ENCODE measurements around the gene CNTNAP4. TPM values are rescaled to one million over a fixed set of nuclear protein-coding genes. Genes with fewer than 3 reads are reported as not detected.

The CNTNAP4 gene
- polyA plus RNA-seq, 1 of the 3 experiments (the other 2 are of a cell fraction) = not detected

DNA sequence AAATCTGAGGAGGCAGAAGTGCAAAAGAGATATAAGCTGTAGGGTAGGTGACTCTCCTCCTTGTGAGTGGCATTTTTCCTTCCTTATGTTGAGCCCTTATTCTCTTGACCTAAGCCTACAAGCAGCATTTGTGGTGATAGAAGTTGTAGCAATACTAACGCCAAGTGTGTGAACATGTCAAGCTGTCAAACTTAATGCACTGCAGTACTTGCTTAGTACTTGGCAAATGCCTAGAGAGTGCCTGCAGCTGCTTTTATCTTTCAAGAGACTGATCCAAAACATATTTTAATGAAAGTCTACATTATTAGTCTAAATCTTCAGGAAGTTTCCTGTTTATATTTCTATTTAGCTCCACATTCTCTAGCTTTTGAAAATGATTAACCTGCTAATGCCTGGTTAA lies 83.2 kb downstream of the CNTNAP4 start:
- no peak overlapping the region for H3K4me3 ChIP-seq (ENCODE audit: low read depth in 2 of 2, low read length in 1 of 2)
- H3K9me2 ChIP-seq = no peaks in the 10 kb centered on the region
- H2AFZ ChIP-seq (ENCODE audit: low read depth) = no peak overlapping the region
- ChIA-PET POLR2A (interaction anchor here (0.7 kb wide), 2 partner anchors 44 to 811 kb away, joined by 5 to 7 read pairs; no protein-coding TSS in a partner anchor), CTCF (interaction anchor here (1.1 kb wide), 1 partner anchor 811 kb away, joined by 3 read pairs; no protein-coding TSS in a partner anchor)
- H3K9me3 ChIP-seq = no peaks in the 10 kb centered on the region
- no peaks in the 10 kb centered on the region for H3K79me2 ChIP-seq (ENCODE audit: insufficient read depth)
- H3K27ac ChIP-seq (ENCODE audit: low read depth in 2 of 2, low read length in 1 of 2) = no peak overlapping the region
- DNase-seq = no peak
- H3K4me1 ChIP-seq (ENCODE audit: control insufficient read depth in 1 of 2, insufficient read depth in 2 of 2, low read depth in 1 of 2, low read length in 1 of 2) = no peaks in the 10 kb centered on the region
- H3K27me3 ChIP-seq (ENCODE audit: insufficient read depth) = no peaks in the 10 kb centered on the region
- TF ChIP-seq, protein P1, sequence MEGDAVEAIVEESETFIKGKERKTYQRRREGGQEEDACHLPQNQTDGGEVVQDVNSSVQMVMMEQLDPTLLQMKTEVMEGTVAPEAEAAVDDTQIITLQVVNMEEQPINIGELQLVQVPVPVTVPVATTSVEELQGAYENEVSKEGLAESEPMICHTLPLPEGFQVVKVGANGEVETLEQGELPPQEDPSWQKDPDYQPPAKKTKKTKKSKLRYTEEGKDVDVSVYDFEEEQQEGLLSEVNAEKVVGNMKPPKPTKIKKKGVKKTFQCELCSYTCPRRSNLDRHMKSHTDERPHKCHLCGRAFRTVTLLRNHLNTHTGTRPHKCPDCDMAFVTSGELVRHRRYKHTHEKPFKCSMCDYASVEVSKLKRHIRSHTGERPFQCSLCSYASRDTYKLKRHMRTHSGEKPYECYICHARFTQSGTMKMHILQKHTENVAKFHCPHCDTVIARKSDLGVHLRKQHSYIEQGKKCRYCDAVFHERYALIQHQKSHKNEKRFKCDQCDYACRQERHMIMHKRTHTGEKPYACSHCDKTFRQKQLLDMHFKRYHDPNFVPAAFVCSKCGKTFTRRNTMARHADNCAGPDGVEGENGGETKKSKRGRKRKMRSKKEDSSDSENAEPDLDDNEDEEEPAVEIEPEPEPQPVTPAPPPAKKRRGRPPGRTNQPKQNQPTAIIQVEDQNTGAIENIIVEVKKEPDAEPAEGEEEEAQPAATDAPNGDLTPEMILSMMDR (IDR thresholded peaks at IDR 0.05) = no peak
- no peak for TF ChIP-seq TCF12 (IDR thresholded peaks at IDR 0.05)
- no peak for TF ChIP-seq RAD21 (IDR thresholded peaks at IDR 0.05; ENCODE audit: low read length)
- no peak for TF ChIP-seq JUND (IDR thresholded peaks at IDR 0.05)
- TF ChIP-seq POLR2AphosphoS5 (IDR thresholded peaks at IDR 0.05; ENCODE audit: low read depth, low read length) = no peak
- TF ChIP-seq, protein P2, sequence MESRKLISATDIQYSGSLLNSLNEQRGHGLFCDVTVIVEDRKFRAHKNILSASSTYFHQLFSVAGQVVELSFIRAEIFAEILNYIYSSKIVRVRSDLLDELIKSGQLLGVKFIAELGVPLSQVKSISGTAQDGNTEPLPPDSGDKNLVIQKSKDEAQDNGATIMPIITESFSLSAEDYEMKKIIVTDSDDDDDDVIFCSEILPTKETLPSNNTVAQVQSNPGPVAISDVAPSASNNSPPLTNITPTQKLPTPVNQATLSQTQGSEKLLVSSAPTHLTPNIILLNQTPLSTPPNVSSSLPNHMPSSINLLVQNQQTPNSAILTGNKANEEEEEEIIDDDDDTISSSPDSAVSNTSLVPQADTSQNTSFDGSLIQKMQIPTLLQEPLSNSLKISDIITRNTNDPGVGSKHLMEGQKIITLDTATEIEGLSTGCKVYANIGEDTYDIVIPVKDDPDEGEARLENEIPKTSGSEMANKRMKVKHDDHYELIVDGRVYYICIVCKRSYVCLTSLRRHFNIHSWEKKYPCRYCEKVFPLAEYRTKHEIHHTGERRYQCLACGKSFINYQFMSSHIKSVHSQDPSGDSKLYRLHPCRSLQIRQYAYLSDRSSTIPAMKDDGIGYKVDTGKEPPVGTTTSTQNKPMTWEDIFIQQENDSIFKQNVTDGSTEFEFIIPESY (IDR thresholded peaks at IDR 0.05; ENCODE audit: borderline replicate concordance, low read depth) = no peak
- TF ChIP-seq RCOR1 (IDR thresholded peaks at IDR 0.05; ENCODE audit: low read length) = no peak
- TF ChIP-seq TAF1 (IDR thresholded peaks at IDR 0.05; ENCODE audit: borderline replicate concordance, low read depth, low read length) = no peak
- no peak for TF ChIP-seq NFIC (IDR thresholded peaks at IDR 0.05; ENCODE audit: borderline replicate concordance)
- TF ChIP-seq MEF2A (IDR thresholded peaks at IDR 0.05; ENCODE audit: borderline replicate concordance, low read depth) = no peak
- TF ChIP-seq YY1 (IDR thresholded peaks at IDR 0.05; ENCODE audit: low read depth) = no peak
- H3K4me2 ChIP-seq = no peak overlapping the region
- no peak overlapping the region for H3K9ac ChIP-seq
- no peaks in the 10 kb centered on the region for H4K20me1 ChIP-seq (ENCODE audit: insufficient read depth)
- no peaks in the 10 kb centered on the region for H3F3A ChIP-seq (replicated peaks; ENCODE audit: insufficient read depth)
- 31% methylated on average over 1 of the region's 1 CpG for WGBS (ENCODE audit: low lambda C conversion rate)
- H3K36me3 ChIP-seq (replicated peaks in 1 of 2; ENCODE audit: control insufficient read depth in 1 of 2, insufficient read depth in 2 of 2, low read length in 1 of 2) = no peaks in the 10 kb centered on the region

DNA sequence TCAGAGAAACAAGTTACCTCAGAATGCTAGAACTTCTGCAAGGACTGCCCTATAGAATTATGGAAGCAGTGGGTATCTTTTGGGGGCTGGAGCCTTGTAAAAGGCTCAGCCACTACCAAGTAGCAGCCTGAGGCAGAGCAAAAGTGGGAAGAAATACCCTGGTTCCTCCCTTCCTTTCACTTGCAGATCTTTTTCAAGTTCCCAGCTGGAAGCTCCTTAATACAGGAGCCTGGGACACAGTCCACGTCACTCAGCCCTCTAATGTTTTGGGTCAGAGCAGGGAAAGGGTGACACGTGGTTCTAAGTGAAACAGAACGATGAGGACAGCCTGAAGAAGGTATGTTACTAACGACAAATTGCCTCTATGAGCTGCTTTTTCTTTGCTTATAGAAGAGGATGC lies 93.1 kb downstream of the CNTNAP4 start:
- H3K9me2 ChIP-seq = no peaks in the 10 kb centered on the region
- CTCF ChIA-PET = interaction anchor here (1.1 kb wide), 1 partner anchor 16 kb away, joined by 4 read pairs; no protein-coding TSS in a partner anchor
- POLR2A ChIA-PET = no interaction called here
- no peaks in the 10 kb centered on the region for H3K9me3 ChIP-seq
- no peaks in the 10 kb centered on the region for H3F3A ChIP-seq (replicated peaks; ENCODE audit: insufficient read depth)
- H3K9ac ChIP-seq = no peak overlapping the region
- H3K36me3 ChIP-seq (replicated peaks in 1 of 2; ENCODE audit: control insufficient read depth in 1 of 2, insufficient read depth in 2 of 2, low read length in 1 of 2) = no peaks in the 10 kb centered on the region
- no peak for DNase-seq
- TF ChIP-seq TAF1 (IDR thresholded peaks at IDR 0.05; ENCODE audit: borderline replicate concordance, low read depth, low read length) = no peak
- TF ChIP-seq GATA2 (CRISPR knock-in tag; IDR thresholded peaks at IDR 0.05) = no peak
- no peak for TF ChIP-seq POLR2AphosphoS5 (IDR thresholded peaks at IDR 0.05; ENCODE audit: low read depth, low read length)
- no peak for TF ChIP-seq GABPA (IDR thresholded peaks at IDR 0.05; ENCODE audit: low read depth)
- TF ChIP-seq, protein P2 (IDR thresholded peaks at IDR 0.05; ENCODE audit: borderline replicate concordance, low read depth) = no peak
- TF ChIP-seq YY1 (IDR thresholded peaks at IDR 0.05; ENCODE audit: low read depth) = no peak
- TF ChIP-seq, protein P3, sequence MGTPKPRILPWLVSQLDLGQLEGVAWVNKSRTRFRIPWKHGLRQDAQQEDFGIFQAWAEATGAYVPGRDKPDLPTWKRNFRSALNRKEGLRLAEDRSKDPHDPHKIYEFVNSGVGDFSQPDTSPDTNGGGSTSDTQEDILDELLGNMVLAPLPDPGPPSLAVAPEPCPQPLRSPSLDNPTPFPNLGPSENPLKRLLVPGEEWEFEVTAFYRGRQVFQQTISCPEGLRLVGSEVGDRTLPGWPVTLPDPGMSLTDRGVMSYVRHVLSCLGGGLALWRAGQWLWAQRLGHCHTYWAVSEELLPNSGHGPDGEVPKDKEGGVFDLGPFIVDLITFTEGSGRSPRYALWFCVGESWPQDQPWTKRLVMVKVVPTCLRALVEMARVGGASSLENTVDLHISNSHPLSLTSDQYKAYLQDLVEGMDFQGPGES (IDR thresholded peaks at IDR 0.05; ENCODE audit: low read depth, low read length) = no peak
- TF ChIP-seq MXI1 (IDR thresholded peaks at IDR 0.05; ENCODE audit: low read depth, low read length) = no peak
- TF ChIP-seq RCOR1 (IDR thresholded peaks at IDR 0.05; ENCODE audit: low read length) = no peak
- TF ChIP-seq, protein P4, sequence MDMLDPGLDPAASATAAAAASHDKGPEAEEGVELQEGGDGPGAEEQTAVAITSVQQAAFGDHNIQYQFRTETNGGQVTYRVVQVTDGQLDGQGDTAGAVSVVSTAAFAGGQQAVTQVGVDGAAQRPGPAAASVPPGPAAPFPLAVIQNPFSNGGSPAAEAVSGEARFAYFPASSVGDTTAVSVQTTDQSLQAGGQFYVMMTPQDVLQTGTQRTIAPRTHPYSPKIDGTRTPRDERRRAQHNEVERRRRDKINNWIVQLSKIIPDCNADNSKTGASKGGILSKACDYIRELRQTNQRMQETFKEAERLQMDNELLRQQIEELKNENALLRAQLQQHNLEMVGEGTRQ (IDR thresholded peaks at IDR 0.05; ENCODE audit: borderline replicate concordance, low read depth, low read length) = no peak
- no peak for TF ChIP-seq CHD2 (IDR thresholded peaks at IDR 0.05; ENCODE audit: low read length, partially characterized antibody)
- TF ChIP-seq SMC3 (IDR thresholded peaks at IDR 0.05; ENCODE audit: low read depth, low read length) = no peak
- no peak overlapping the region for H2AFZ ChIP-seq (ENCODE audit: low read depth)
- no peak overlapping the region for H3K4me3 ChIP-seq (ENCODE audit: low read depth in 2 of 2, low read length in 1 of 2)
- H4K20me1 ChIP-seq (ENCODE audit: insufficient read depth) = no peaks in the 10 kb centered on the region
- no peaks in the 10 kb centered on the region for H3K4me1 ChIP-seq (ENCODE audit: control insufficient read depth in 1 of 2, insufficient read depth in 2 of 2, low read depth in 1 of 2, low read length in 1 of 2)
- H3K27me3 ChIP-seq (ENCODE audit: insufficient read depth) = no peaks in the 10 kb centered on the region
- 11% methylated on average over 4 of the region's 4 CpGs for WGBS (ENCODE audit: low lambda C conversion rate)
- no peak overlapping the region for H3K27ac ChIP-seq (ENCODE audit: low read depth in 2 of 2, low read length in 1 of 2)
- no peak overlapping the region for H3K4me2 ChIP-seq
- H3K79me2 ChIP-seq (ENCODE audit: insufficient read depth) = no peaks in the 10 kb centered on the region

Data from SK-N-SH (cell line).